Measurements from ENCODE around the gene GDA.

The GDA gene

DNA sequence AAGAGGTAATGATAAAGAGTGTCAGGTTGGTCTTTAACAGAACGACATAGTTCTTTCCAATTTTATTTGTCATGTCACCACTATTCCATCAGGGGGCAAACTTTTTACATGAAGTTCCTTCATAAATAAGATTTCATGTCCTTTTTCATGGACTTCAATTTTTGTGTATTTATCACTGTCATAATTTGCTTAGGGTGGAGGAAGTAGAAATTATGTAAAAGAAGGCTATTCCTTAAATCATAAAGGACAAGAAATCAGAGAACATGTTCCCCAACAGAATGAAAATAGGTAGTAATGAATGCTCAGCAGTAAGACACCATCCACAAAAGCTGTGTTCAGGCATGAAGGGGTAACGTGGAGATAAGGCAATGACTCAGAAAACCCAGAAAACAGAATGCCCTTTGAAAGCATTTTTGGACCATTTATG, 143.0 kb downstream of the GDA start:
- no peaks in the 10 kb centered on the region for H3K4me1 ChIP-seq (ENCODE audit: control insufficient read depth, insufficient read depth, low read length)
- H3K9me3 ChIP-seq (ENCODE audit: control insufficient read depth, low read length), result no peaks in the 10 kb centered on the region
- no peaks in the 10 kb centered on the region for H3K27me3 ChIP-seq (ENCODE audit: control insufficient read depth, insufficient read depth, low read length, poor library complexity, severe bottlenecking)
- H3K27ac ChIP-seq (ENCODE audit: insufficient read depth, low read depth, low read length, poor library complexity, severe bottlenecking), result no peak overlapping the region
- no peaks in the 10 kb centered on the region for H3K36me3 ChIP-seq (ENCODE audit: control insufficient read depth, insufficient read depth, low read length)
- H3K4me3 ChIP-seq (ENCODE audit: insufficient read depth, low read depth, low read length), result no peak overlapping the region
- WGBS, 2 experiments, result 75 to 86% methylated on average over 1 to 2 of the region's 2 CpGs

DNA sequence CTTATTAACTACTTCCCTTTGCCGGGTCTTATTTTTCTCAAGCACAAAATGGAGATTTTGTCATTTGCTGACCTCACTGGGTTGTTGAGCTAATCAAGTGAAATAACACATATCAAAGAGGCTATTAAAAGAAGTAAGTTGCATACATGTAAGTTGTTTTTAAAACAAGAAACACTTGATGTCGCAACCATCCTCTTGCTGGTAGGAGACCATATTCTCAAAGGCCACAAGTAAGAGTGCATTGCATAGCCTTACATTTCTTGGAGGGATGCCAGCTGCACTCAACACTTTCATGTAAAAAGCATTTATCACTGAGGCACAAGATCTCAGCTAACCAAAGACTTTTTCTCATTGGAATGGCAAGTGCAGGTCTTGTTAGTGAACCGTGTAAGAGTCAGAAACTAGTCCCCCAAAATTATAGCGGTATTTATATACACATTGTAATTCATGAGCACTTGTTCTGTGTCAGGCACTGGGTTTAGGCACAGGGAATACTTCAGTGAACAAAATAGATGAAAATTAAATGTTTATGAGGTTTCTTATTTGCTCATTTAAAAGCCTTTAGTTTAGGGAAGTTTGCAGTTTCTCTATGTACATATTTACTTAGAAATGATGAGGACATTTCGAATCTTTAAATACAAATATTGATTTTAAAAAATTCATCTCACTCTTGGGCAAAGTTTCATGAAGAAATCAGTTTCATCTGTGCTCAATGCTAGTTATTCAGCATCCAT, 143.8 kb downstream of the GDA start:
- Histone ChIP-seq H3K4me1 (ENCODE audit: control insufficient read depth, insufficient read depth, low read length) (no peaks in the 10 kb centered on the region), H3K4me3 (ENCODE audit: insufficient read depth, low read depth, low read length) (no peak overlapping the region), H3K27me3 (ENCODE audit: control insufficient read depth, insufficient read depth, low read length, poor library complexity, severe bottlenecking) (no peaks in the 10 kb centered on the region), H3K27ac (ENCODE audit: insufficient read depth, low read depth, low read length, poor library complexity, severe bottlenecking) (no peak overlapping the region), H3K36me3 (ENCODE audit: control insufficient read depth, insufficient read depth, low read length) (no peaks in the 10 kb centered on the region), H3K9me3 (ENCODE audit: control insufficient read depth, low read length) (no peaks in the 10 kb centered on the region)
- WGBS, 2 experiments, result 93 to 96% methylated on average over 4 to 5 of the region's 5 CpGs

DNA sequence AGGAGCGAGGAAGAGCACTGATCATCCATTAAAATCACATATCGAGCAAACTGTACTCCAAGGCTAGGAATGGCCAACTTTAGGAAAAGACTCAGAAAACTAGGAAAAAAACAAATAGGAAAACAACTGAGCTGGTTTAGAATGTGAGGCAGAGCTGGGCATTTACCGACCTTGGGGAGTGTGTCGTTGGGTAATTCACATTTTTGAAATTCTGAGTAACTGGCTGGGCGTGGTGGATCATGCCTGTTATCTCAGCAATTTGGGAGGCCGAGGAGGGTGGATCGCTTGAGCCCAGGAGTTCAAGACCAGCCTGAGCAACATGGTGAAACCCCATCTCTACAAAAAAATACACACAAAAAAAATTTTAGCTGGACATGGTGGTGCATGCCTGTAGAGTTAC, 145.7 kb downstream of the GDA start:
- Histone ChIP-seq H3K9me3 (ENCODE audit: control insufficient read depth, low read length) (no peaks in the 10 kb centered on the region), H3K4me1 (ENCODE audit: control insufficient read depth, insufficient read depth, low read length) (no peaks in the 10 kb centered on the region), H3K36me3 (ENCODE audit: control insufficient read depth, insufficient read depth, low read length) (no peaks in the 10 kb centered on the region), H3K4me3 (ENCODE audit: insufficient read depth, low read depth, low read length) (no peak overlapping the region), H3K27me3 (ENCODE audit: control insufficient read depth, insufficient read depth, low read length, poor library complexity, severe bottlenecking) (no peaks in the 10 kb centered on the region), H3K27ac (ENCODE audit: insufficient read depth, low read depth, low read length, poor library complexity, severe bottlenecking) (no peak overlapping the region)
- 93% methylated on average over 7 of the region's 7 CpGs for WGBS, 2 experiments

DNA sequence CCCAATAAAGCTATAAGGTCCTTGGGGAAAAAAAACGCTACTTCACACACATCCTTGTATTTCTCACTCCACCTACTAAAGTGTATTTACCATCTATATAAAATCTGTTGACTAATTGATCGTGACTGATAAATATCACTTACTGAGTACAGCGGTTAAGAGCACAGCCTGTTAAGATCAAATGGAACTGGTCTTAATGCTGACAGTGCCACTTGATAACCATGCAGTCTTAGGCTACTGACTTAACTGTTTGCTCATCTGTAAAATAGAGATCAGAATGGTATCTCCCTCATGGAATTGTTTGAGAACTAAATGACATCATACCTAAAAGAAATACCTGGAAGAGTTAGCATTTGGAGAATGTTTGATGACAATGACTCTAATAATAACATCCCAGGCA, 148.3 kb downstream of the GDA start:
- Histone ChIP-seq H3K27me3 (ENCODE audit: control insufficient read depth, insufficient read depth, low read length, poor library complexity, severe bottlenecking) (no peaks in the 10 kb centered on the region), H3K9me3 (ENCODE audit: control insufficient read depth, low read length) (no peaks in the 10 kb centered on the region), H3K4me3 (ENCODE audit: insufficient read depth, low read depth, low read length) (no peak overlapping the region), H3K36me3 (ENCODE audit: control insufficient read depth, insufficient read depth, low read length) (no peaks in the 10 kb centered on the region), H3K27ac (ENCODE audit: insufficient read depth, low read depth, low read length, poor library complexity, severe bottlenecking) (no peak overlapping the region), H3K4me1 (ENCODE audit: control insufficient read depth, insufficient read depth, low read length) (no peaks in the 10 kb centered on the region)
- WGBS, 2 experiments, result 94 to 96% methylated on average over 3 of the region's 3 CpGs

DNA sequence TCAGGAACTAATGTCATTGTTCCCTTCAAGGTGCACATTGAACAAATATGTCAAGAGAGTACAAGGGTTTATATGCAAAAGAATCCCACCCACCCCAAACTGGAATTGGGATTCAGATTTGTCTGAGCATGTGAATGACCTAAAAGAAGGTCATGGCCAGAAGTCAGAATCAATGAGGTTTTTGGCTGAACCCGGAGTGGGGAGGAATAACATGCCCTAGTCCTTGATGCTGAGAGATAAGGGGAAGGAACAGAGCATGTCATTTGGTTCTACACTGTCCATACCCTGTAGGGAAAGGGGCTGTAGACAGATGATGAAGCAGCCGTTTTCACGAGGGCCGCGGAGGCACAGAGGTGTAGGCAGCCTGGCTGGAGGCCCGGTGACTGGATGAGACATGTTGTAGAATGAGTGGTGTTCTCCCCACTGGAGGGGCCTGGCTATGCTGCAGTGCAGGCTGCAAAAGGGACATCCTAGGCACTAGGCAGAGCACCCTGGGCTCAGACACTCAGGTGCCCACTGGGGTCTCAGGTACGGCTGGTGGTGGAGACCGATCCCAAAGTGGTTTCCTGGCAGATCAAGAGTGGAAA, 149.9 kb downstream of the GDA start:
- no peak overlapping the region for H3K27ac ChIP-seq (ENCODE audit: insufficient read depth, low read depth, low read length, poor library complexity, severe bottlenecking)
- H3K9me3 ChIP-seq (ENCODE audit: control insufficient read depth, low read length), result no peaks in the 10 kb centered on the region
- H3K4me3 ChIP-seq (ENCODE audit: insufficient read depth, low read depth, low read length), result no peak overlapping the region
- H3K4me1 ChIP-seq (ENCODE audit: control insufficient read depth, insufficient read depth, low read length), result no peaks in the 10 kb centered on the region
- no peaks in the 10 kb centered on the region for H3K36me3 ChIP-seq (ENCODE audit: control insufficient read depth, insufficient read depth, low read length)
- H3K27me3 ChIP-seq (ENCODE audit: control insufficient read depth, insufficient read depth, low read length, poor library complexity, severe bottlenecking), result no peaks in the 10 kb centered on the region
- 96% methylated on average over 8 of the region's 8 CpGs for WGBS, 2 experiments

DNA sequence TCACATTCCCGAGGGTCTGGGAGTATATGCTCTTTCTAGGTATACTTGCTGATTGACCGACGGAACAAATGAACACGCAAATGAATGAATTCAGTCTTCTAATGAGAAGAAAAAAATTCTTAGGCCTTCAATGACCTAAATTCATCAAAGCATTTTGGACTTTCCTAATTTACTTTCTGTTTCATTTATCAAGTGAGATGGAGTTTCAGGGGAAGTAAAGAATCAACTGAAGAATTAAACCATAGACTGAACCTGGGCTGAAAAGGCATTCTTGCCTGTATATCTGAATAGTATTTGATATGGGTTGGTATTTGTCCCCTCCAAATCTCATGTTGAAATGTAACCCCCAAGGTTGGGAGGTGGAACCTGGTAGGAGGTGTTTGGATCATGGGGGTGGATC, 151.6 kb downstream of the GDA start:
- peaks cover 6% of the 10 kb centered on the region for H3K4me1 ChIP-seq (ENCODE audit: control insufficient read depth, insufficient read depth, low read length)
- H3K27ac ChIP-seq (ENCODE audit: insufficient read depth, low read depth, low read length, poor library complexity, severe bottlenecking), result no peak overlapping the region
- 93 to 94% methylated on average over 4 of the region's 4 CpGs for WGBS, 2 experiments
- H3K27me3 ChIP-seq (ENCODE audit: control insufficient read depth, insufficient read depth, low read length, poor library complexity, severe bottlenecking), result no peaks in the 10 kb centered on the region
- H3K4me3 ChIP-seq (ENCODE audit: insufficient read depth, low read depth, low read length), result no peak overlapping the region
- no peaks in the 10 kb centered on the region for H3K36me3 ChIP-seq (ENCODE audit: control insufficient read depth, insufficient read depth, low read length)
- H3K9me3 ChIP-seq (ENCODE audit: control insufficient read depth, low read length), result no peaks in the 10 kb centered on the region

Measured in ectodermal cell (in vitro differentiated cells).